ENCODE measurements around the gene HAO1.
"Not testable (repeated sequence)": the region's sequence is repeated elsewhere in the genome, so short reads cannot be mapped to it uniquely, and the experiment has no call there.

HAO1 gene

DNA sequence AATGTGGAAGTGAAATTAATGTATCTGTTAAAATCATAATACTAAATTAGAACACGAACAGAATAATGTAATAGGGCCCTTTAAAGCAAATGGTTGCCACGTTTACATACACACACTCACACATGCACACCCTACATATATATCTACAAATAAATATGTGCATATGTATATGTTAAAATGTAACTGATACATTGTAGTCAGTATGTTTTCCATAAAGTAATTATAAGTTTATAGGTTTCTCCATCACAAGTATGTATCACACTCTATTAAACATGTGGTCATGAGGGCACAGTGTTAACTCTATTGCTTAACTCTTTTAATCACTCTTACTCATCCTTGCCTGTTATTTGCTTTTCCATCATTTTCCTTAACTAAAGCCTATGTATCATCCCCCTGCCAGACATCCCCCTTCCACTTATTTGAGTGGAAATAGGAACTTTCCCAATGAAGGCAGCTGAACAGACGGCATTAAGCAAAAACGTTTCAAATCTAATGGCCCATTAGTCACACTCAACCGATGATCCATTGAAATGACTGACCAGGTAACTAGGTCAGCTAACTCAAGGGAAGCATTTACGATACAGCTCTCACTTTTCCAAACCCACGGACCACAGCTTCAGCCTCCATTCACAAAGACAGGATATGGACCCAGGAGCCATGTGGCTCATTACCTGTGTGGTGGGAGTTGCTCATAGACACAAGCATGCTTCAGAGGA lies 89.3 kb downstream of the HAO1 start:
- peak; percentile 92 for DNase-seq

- DNase-seq = no peak
Observed at GRCh38 chr20:7849675-7850074, 90.6 kb downstream of the HAO1 start.

DNA sequence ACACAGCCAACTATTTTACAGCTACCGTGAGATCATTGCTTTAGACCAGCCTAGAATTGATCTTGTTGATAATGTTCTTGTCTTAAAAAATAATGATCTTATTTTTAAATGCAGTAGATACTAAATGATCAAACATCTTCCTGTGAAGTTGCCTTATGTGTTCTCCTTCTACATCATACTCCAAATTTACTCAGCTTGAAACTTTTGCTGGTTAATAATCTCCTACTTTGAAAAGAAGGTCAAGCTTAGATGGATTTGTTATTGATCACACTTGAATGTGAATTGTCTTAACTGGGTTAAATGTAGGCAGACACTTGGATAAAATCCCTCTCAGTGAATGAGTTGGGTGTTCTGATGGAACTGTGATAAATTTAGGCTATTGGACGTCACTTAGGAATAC lies 91.9 kb downstream of the HAO1 start:
- no peak for DNase-seq

DNA sequence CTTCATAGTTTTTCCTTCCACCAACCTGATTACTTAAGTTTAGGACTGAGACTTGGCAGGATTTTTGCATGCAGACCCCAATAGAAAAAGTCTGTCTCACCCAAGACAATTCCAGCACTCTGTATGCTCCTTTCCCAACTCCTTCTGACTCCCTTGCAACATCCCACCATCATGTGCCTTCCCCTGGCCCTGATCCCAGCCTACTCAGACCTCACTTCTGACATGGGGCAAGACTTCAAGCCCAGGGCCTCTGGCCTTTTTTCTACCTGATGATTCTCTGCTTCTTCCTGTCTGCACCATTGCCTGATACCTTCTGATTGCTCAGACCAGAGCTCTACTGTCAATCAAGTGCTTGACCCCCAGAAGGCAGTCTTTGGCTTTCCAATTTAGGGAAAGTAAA lies 96.6 kb downstream of the HAO1 start:
- DNase-seq = peak; percentile 73

DNA sequence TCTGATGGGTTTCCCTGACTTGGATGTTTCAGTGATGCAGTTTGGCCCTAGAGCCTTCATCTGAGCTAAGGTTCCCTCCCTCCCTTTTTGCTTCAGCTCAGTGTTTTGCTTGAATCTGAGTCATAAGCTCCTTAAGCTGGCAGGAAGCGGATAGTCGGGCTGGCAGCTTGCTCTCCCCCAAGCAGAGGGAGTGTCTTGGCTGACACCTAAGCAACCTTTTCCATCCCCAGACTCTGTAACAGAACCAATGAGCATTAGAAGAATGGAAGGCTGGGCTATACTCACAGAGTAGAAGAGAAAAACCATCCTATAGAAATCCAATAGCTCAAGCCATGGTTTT lies 98.3 kb downstream of the HAO1 start:
- peak; percentile 95 for DNase-seq

DNA sequence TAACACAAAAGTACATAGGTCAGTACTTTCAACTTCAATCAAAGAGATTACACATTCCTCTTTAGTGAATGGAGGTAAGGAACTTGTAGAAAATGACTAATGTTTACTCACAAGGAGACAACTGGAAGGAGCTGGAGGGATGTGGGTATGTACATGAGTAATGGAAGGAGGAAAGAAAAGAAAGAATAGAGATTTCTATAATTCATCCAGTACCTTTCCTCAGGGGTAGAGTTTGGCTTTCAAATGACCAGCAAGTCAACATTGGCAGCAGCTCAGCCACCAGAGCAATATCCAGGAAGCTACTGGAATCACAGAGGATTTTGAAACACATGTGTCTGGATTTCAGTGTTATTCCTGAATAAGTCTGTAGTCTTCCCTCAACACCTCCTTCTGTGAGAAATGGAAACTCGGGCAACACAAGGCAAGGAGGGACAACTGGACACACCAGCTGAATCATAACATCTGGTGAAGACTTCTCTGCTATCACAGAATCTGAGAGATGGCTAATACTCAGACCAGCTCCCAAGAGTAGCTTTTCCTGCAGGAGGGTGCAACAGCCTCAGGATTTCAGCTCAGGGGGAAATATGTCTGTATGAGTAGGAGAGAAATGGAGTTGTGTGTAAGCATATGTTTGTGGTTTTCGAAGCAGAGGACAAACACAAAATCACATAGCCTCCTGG lies 98.8 kb downstream of the HAO1 start:
- DNase-seq = peak; percentile 91

DNA sequence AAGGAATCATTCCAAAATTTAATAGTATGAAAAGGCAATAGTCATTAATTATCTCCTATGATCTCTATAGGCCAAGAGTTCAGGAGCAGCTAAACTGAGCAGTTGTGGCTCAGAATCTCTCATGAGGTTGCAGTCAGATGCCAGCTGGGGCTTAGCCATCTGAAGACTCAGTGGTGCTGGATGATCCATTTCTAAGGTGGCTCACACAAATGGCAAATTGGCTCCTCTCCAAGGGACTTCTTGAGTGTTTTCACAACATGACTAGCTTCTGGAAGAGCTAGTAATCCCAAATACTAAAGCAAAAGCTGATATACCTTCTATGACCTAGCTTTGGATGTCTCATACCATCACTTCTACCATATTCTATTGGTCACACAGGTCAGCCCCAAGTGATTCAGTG lies 104.2 kb downstream of the HAO1 start:
- no peak for DNase-seq

- not testable (repeated sequence) for DNase-seq
Observed at GRCh38 chr20:7834441-7834840, 105.8 kb downstream of the HAO1 start.
